H9 (cell line): Measurements from ENCODE around the gene ACACB. TPM values are rescaled to one million over a fixed set of nuclear protein-coding genes. Genes with fewer than 3 reads are reported as not detected.

Experiments used
- DNase-seq: peaks from one replicate; pipeline ENCODE4 v3.0.0-alpha.2; 2017
- H2AFZ ChIP-seq: one replicate; pipeline ENCODE4 v1.6.1; 2013; ENCODE audit warnings: mild to moderate bottlenecking, low read length, control low read depth, moderate library complexity
- H2AK5ac ChIP-seq: 2 replicates; pipeline ENCODE4 v1.6.1; 2013; ENCODE audit warnings: low read length, control low read depth, mixed read lengths; ENCODE audit not compliant: insufficient read length
- H2BK120ac ChIP-seq: one replicate; pipeline ENCODE4 v1.6.1; 2013; ENCODE audit warnings: low read depth, mild to moderate bottlenecking, low read length, control low read depth, inconsistent platforms; ENCODE audit not compliant: poor library complexity, severe bottlenecking
- H2BK12ac ChIP-seq: 2 replicates; pipeline ENCODE4 v1.6.1; 2013; ENCODE audit warnings: low read length, control low read depth, mixed read lengths, low read depth; ENCODE audit not compliant: insufficient read length
- H2BK15ac ChIP-seq: 2 replicates; pipeline ENCODE4 v1.6.1; 2013; ENCODE audit warnings: low read depth, low read length, control low read depth
- H2BK20ac ChIP-seq: one replicate; pipeline ENCODE4 v1.6.1; 2013; ENCODE audit warnings: low read depth, mild to moderate bottlenecking, low read length, control low read depth, inconsistent platforms; ENCODE audit not compliant: poor library complexity, severe bottlenecking
- H2BK5ac ChIP-seq: 2 replicates; pipeline ENCODE4 v1.6.1; 2013; ENCODE audit warnings: low read length, control low read depth, mixed read lengths; ENCODE audit not compliant: insufficient read length
- H3K14ac ChIP-seq: 2 replicates; pipeline ENCODE4 v1.6.1; 2013; ENCODE audit warnings: low read length, control low read depth; ENCODE audit not compliant: insufficient read depth
- H3K18ac ChIP-seq: 2 replicates; pipeline ENCODE4 v1.6.1; 2013; ENCODE audit warnings: low read depth, mild to moderate bottlenecking, mixed read lengths, low read length, control low read depth; ENCODE audit not compliant: insufficient read length
- H3K23ac ChIP-seq: 2 replicates; pipeline ENCODE4 v1.6.1; 2013; ENCODE audit warnings: low read length, control low read depth, mixed read lengths, low read depth; ENCODE audit not compliant: insufficient read length
- H3K23me2 ChIP-seq: 2 replicates; pipeline ENCODE4 v1.6.1; 2013; ENCODE audit warnings: low read depth, mild to moderate bottlenecking, mixed read lengths, low read length, control low read depth; ENCODE audit not compliant: insufficient read length, poor library complexity, severe bottlenecking
- H3K27ac ChIP-seq: 2 replicates; pipeline ENCODE4 v1.5.1; 2013; ENCODE audit warnings: low read length, control low read depth, mixed read lengths, low read depth; ENCODE audit not compliant: insufficient read length
- H3K27me3 ChIP-seq: 2 replicates; pipeline ENCODE4 v1.6.1; 2013; ENCODE audit warnings: low read length, control low read depth, inconsistent platforms; ENCODE audit not compliant: insufficient read depth
- H3K4ac ChIP-seq: 2 replicates; pipeline ENCODE4 v1.6.1; 2013; ENCODE audit warnings: low read depth, mild to moderate bottlenecking, control low read depth, inconsistent platforms, low read length, moderate library complexity
- H3K4me1 ChIP-seq: 2 replicates; pipeline ENCODE4 v1.6.1; 2013; ENCODE audit warnings: low read length, control low read depth, inconsistent platforms; ENCODE audit not compliant: insufficient read depth
- H3K4me2 ChIP-seq: 2 replicates; pipeline ENCODE4 v1.6.1; 2013; ENCODE audit warnings: low read length, control low read depth, mixed read lengths; ENCODE audit not compliant: insufficient read length, insufficient read depth
- H3K56ac ChIP-seq: 2 replicates; pipeline ENCODE4 v1.6.1; 2013; ENCODE audit warnings: low read depth, mild to moderate bottlenecking, mixed read lengths, low read length, control low read depth; ENCODE audit not compliant: insufficient read length
- H3K79me1 ChIP-seq: 2 replicates; pipeline ENCODE4 v1.6.1; 2013; ENCODE audit warnings: low read depth, mild to moderate bottlenecking, moderate library complexity, low read length, control low read depth, inconsistent platforms; ENCODE audit not compliant: insufficient read depth, poor library complexity, severe bottlenecking
- H3K79me2 ChIP-seq: 2 replicates; pipeline ENCODE4 v1.6.1; 2013; ENCODE audit warnings: low read length, control low read depth, inconsistent platforms; ENCODE audit not compliant: insufficient read depth
- H3K9ac ChIP-seq: 2 replicates; pipeline ENCODE4 v1.6.1; 2013; ENCODE audit warnings: low read length, control low read depth, mixed read lengths; ENCODE audit not compliant: insufficient read length; ENCODE audit errors: extremely low read depth
- H3K9me3 ChIP-seq: one replicate; pipeline ENCODE4 v1.6.1; 2013; ENCODE audit warnings: low read depth, low read length, inconsistent platforms; ENCODE audit not compliant: control insufficient read depth
- H3T11ph ChIP-seq: one replicate; pipeline ENCODE4 v1.6.1; 2013; ENCODE audit warnings: mild to moderate bottlenecking, low read length, control low read depth, inconsistent platforms
- H4K20me1 ChIP-seq: one replicate; pipeline ENCODE4 v1.6.1; 2013; ENCODE audit not compliant: control insufficient read depth, insufficient read length, insufficient read depth
- H4K5ac ChIP-seq: 2 replicates; pipeline ENCODE4 v1.6.1; 2013; ENCODE audit warnings: low read depth, mild to moderate bottlenecking, mixed read lengths, low read length, control low read depth; ENCODE audit not compliant: insufficient read length
- H4K8ac ChIP-seq: replicated peaks from 2 replicates; pipeline ENCODE4 v1.6.1; 2013; ENCODE audit warnings: low read length, control low read depth, mixed read lengths, low read depth; ENCODE audit not compliant: insufficient read length
- H4K91ac ChIP-seq: 2 replicates; pipeline ENCODE4 v1.6.1; 2013; ENCODE audit warnings: low read depth, mild to moderate bottlenecking, moderate library complexity, mixed read lengths, low read length, control low read depth; ENCODE audit not compliant: insufficient read length
- H3K27ac Mint-ChIP-seq, 3 experiments: 2 replicates in 2 of 3; 3 replicates in 1 of 3; pipeline ENCODE4 v1.8.0; 2020 to 2021; ENCODE audit warnings: mixed read lengths in 3 of 3, mild to moderate bottlenecking in 1 of 3, moderate library complexity in 1 of 3
- H3K27me3 Mint-ChIP-seq: 2 replicates; pipeline ENCODE4 v1.8.0; 2021; ENCODE audit warnings: low read depth, mild to moderate bottlenecking, moderate library complexity, mixed read lengths
- H3K36me3 Mint-ChIP-seq, 3 experiments: 2 replicates in 2 of 3; 3 replicates in 1 of 3; pipeline ENCODE4 v1.8.0; 2020 to 2021; ENCODE audit warnings: low read depth in 3 of 3, mixed read lengths in 3 of 3; ENCODE audit not compliant: insufficient read depth in 1 of 3
- H3K4me1 Mint-ChIP-seq, 2 experiments: 2 replicates each; pipeline ENCODE4 v1.8.0; 2020; ENCODE audit warnings: mixed read lengths in 2 of 2
- H3K4me3 Mint-ChIP-seq, 2 experiments: 2 replicates in 1 of 2; 3 replicates in 1 of 2; pipeline ENCODE4 v1.8.0; 2020 to 2021; ENCODE audit warnings: mild to moderate bottlenecking in 2 of 2, mixed read lengths in 2 of 2, moderate library complexity in 1 of 2
- H3K9me3 Mint-ChIP-seq, 2 experiments: 2 replicates in 1 of 2; 3 replicates in 1 of 2; pipeline ENCODE4 v1.8.0; 2020; ENCODE audit warnings: mild to moderate bottlenecking in 2 of 2, mixed read lengths in 2 of 2, moderate library complexity in 1 of 2
- WGBS: extraction: QIAGEN DNeasy Blood & Tissue Kit; methylation state at CpG from one replicate; pipeline ENCODE4 v1.1.7; 2013; ENCODE audit warnings: missing lambda C conversion rate, low lambda C conversion rate, mixed read lengths; ENCODE audit not compliant: insufficient read length; ENCODE audit errors: extremely low coverage; 5-methylcytosine and 5-hydroxymethylcytosine counted together
- total RNA-seq: library from RNA; stranded (reverse); gene quantifications from 2 replicates; pipeline ENCODE4 v1.2.1, GENCODE V29; 2021
- TF ChIP-seq, protein P1 (sequence below): fragments of 200-600 bp; sonication (generic); conservative IDR thresholded peaks from 3 replicates; pipeline ENCODE4 v1.8.0; 2021; ENCODE audit warnings: antibody characterized with exemption, mild to moderate bottlenecking

ACACB gene
- total RNA-seq, 1 experiment from 2014 or later, result 14.2 TPM

DNA sequence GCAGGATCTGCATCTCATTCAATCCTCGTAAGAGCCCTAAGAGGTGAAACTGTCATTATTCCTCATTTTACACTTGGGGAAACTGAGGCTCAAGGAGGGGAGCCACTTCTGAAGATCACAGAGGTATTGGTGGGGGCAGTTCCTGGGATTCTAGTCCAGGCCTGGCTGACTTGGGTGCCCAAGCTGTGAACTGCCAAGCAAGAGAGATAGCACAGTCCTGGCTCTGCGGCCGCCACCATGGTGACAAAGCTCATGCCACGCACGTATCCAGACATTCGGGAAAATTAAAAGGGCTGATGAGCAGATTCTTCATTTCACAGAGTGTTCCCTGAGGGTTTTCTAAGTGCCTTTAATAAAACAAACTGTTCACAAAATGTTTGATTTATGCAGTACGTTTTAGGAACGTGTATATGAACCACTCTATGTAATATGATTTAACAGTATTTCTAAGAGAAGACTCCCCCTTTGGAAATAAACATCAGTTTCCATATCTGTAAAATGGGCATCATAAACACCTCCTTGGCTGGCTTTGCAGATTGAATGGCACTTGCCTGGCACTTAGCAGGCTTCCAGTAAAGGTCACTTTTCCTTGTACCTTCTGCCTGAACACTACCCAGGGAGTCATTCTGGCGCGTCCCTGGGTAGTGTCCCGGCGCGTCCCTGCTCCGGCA lies 84.6 kb downstream of the ACACB start:
- Histone ChIP-seq H3K56ac (no peak overlapping the region), H3K14ac (no peak overlapping the region), H3K18ac (no peak overlapping the region), H3K4me2 (no peak overlapping the region), H3T11ph (no peak overlapping the region), H3K79me1 (no peaks in the 10 kb centered on the region), H2BK120ac (no peak overlapping the region), H3K27me3 (no peaks in the 10 kb centered on the region), H3K4me1 (no peaks in the 10 kb centered on the region), H4K8ac (no peak overlapping the region), H2BK20ac (no peak overlapping the region), H2AK5ac (no peak overlapping the region), H4K91ac (no peak overlapping the region), H4K5ac (no peak overlapping the region), H2BK15ac (no peak overlapping the region; the same call in 1 of the 2 replicates), H3K79me2 (no peaks in the 10 kb centered on the region), H3K9ac (no peak overlapping the region), H4K20me1 (no peaks in the 10 kb centered on the region), H2BK12ac (no peak overlapping the region), H3K23ac (no peak overlapping the region), H3K4ac (no peak overlapping the region), H3K9me3 (no peaks in the 10 kb centered on the region), H2BK5ac (no peak overlapping the region), H3K27ac (no peak overlapping the region), H3K23me2 (no peaks in the 10 kb centered on the region), H2AFZ (no peak overlapping the region)
- Mint-ChIP-seq H3K27me3 (no peaks in the 10 kb centered on the region), H3K36me3 (peaks cover 8 to 36% (median 25%) of the 10 kb centered on the region in 3 experiments; a peak in 6 of 7 replicates), H3K9me3 (no peaks in the 10 kb centered on the region), H3K4me1 (no peaks in the 10 kb centered on the region), H3K27ac (no peak overlapping the region), H3K4me3 (no peak overlapping the region)
- no CpG with 5 or more reads among the region's 14 CpGs for WGBS
- TF ChIP-seq, protein P1, sequence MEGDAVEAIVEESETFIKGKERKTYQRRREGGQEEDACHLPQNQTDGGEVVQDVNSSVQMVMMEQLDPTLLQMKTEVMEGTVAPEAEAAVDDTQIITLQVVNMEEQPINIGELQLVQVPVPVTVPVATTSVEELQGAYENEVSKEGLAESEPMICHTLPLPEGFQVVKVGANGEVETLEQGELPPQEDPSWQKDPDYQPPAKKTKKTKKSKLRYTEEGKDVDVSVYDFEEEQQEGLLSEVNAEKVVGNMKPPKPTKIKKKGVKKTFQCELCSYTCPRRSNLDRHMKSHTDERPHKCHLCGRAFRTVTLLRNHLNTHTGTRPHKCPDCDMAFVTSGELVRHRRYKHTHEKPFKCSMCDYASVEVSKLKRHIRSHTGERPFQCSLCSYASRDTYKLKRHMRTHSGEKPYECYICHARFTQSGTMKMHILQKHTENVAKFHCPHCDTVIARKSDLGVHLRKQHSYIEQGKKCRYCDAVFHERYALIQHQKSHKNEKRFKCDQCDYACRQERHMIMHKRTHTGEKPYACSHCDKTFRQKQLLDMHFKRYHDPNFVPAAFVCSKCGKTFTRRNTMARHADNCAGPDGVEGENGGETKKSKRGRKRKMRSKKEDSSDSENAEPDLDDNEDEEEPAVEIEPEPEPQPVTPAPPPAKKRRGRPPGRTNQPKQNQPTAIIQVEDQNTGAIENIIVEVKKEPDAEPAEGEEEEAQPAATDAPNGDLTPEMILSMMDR, result no peak
- no peak for DNase-seq
